HG03460 (cell line): Measurements from ENCODE around the gene NTSR1.

Experiments
- ATAC-seq: cut with Tn5 transposase; IDR thresholded peaks from one replicate; pipeline ENCODE4 v1.9.1; 2021; ENCODE audit not compliant: unreplicated experiment

Gene NTSR1

DNA sequence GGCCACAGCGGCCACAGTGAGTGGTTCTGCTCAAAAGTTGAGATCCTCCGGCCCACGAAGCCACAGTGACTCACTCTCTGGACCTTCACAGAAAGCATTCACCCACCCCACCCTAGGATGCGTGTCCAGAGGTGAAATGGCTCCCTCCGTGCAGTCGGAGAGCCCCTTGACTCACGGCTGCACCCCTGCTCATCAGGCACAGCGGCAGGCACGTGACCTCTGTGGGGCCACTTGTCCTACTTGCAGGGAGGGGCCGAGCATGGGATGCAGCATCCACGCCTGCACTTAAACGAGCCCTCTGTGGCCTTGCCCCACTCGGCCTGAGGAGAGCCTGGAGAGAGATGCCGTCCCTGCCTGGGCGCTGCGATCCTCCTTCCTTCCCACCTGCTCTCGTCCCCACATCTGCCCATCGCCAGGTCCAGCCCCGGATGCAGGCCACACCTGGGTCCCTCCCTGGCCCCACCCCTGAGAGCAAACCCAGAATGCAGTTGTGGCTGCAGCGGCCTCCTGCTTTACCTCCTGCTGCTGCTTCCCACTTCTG is 28.7 kb downstream of the NTSR1 start:
- no peak for ATAC-seq

DNA sequence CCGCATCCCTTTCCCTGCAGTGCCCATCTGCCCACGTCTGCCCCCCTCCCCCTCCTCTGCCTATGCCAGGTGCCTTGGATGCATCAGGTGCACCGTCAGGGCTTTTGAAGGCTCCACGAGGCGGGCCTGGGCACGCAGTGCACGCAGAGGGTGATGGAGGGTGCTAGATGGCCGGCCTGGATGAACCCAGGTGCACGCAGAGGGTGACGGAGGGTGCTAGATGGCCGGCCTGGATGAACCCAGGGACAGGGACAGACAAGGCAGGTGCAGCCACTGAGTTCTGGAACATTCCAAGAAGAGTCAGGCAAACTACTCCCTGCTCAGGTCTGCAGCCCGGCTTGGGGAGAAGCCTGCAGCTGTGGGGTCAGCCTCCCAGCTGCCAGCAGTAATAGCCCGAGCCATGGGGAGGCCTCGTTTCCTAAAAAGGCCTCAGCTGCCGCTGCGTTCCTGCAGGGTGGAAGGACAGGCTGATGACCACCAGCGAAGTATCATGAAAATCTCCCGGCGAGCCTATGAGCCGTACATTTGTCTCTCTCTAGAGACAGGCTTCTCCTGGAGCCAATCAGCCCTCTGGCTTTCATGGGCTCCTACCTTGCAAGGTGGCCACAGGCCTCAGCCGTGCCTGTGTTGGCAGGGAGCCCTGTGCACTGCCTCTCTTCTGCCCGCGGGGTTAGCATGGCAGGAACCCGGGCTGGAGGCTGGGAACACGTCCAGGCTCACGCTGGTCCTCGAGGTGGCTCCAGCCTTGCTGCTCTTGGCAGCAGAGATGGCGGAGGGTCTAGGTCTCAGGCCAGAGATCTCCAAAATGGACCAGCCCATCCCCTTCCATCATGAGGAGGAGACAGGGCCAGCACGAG is 29.6 kb downstream of the NTSR1 start:
- no peak for ATAC-seq

GRCh38 chr20:62739067-62739466 is 30.4 kb downstream of the NTSR1 start:
- no peak for ATAC-seq

- ATAC-seq = peak; percentile 22
Measured at GRCh38 chr20:62739581-62740285, 31.1 kb downstream of the NTSR1 start.

DNA sequence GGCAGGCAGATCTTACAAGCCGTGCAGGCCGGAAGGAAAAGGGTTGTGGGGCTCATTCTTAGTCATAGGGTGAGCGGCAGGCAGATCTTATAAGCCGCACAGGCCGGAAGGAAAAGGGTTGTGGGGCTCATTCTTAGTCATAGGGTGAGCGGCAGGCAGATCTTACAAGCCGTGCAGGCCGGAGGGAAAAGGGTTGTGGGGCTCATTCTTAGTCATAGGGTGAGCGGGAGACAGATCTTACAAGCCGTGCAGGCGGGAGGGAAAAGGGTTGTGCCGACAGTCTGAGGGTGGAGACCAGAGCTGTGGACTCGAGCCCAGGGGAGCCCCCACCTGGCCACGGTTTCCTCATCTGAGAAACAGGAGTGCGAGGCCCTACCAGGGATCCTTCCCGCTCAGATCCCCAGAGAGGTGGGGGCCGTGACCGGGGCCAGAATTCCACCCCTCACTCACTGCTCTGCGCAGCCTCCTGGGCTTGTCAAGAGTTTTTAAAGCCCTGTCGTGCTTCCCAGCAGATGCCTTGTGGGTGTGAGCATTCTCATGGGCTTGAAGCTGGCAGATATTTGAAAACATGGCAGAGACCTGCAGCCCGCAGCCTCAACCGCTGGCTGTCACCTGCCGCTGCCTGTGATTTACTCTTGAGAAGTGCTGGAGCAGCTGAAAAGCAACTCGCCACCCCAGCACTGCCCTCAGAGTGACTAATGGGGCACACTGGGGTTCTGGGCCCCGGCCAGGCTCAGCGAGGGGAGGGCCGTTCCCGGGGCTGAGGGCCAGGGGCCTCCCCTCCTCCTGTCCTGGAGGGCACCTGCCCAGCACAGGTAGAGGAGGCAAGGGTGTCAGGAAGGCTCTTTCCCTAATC is 31.9 kb downstream of the NTSR1 start:
- ATAC-seq = peak; percentile 74

DNA sequence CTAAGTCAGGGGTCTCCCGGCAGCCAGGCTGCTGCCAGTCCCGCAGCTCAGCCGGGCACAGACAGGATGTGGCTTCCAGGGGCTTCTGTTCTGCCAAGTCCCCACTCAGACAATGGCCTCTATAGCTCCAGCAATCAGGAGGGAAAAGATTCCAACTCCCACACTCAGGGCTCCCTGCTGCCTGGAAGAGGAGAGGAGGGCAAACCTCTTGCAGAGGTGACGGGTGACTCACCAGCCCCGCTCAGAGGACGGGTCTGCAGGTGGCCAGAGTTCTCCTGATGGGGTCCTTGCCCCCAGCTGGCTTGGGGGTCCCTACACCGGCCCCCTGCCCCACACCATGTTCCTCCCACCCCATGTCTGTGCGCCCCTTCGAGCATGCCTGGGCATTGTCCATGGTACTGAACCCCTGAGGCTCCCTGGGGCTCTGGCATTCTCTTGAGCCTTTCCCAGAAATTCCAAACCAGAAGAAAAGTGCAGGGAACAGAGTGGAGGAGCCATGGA is 32.6 kb downstream of the NTSR1 start:
- ATAC-seq = no peak

GRCh38 chr20:62741701-62742491 is 33.3 kb downstream of the NTSR1 start:
- no peak for ATAC-seq

GRCh38 chr20:62742550-62742949 is 33.9 kb downstream of the NTSR1 start:
- no peak for ATAC-seq

- ATAC-seq = no peak
Measured at GRCh38 chr20:62742979-62743776, 34.5 kb downstream of the NTSR1 start.

DNA sequence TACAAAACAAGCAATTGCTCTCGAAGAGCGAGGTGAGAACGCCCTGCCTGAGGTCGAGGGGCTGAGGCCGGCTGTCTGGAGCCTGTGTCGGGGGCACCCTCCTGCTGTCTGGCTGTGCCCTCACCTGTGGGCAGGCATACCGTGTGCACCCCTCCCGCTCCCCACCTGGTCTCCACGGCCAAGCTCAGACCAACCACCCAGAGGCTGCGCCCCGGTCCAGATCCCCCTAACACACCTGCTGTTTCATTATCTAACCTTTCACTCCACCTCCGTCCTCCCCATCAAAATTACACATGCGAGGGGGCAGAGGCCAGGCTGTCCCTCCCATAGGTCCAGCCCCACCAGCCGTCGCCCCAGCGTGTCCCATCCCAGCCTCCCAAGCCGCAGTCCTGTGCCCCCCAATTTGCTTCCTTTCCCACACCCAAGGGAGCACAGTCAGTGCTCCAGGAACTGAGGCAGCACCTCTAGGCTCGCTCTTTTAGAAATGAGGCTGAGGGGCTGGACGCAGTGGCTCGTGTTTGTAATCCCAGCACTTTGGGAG is 35.2 kb downstream of the NTSR1 start:
- no peak for ATAC-seq

DNA sequence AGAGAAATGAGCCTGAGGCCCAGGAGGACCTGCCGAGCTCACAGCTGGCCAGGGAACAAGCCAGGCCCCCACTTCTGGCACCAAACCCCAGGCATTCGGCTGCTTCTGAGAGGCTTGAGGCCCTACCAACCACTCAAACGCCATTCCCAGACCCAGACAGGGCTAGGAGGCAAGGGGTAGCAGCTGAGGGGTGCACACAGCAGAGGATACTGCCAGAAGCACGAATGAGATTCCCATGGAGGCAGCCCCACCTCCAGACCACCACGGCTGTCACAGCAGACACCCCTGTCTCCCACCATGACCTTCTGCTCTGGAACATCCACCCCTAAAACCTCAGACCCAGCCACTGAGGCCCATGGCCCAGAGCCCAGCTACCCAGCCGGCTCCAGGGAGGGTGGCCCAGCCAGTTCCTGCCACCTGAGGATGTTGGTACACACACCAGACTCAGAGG is 36.1 kb downstream of the NTSR1 start:
- no peak for ATAC-seq

- no peak for ATAC-seq
Measured at GRCh38 chr20:62745279-62745951, 36.8 kb downstream of the NTSR1 start.

GRCh38 chr20:62745952-62746288 is 37.3 kb downstream of the NTSR1 start:
- ATAC-seq = no peak

GRCh38 chr20:62748311-62748710 is 39.7 kb downstream of the NTSR1 start:
- ATAC-seq = no peak

DNA sequence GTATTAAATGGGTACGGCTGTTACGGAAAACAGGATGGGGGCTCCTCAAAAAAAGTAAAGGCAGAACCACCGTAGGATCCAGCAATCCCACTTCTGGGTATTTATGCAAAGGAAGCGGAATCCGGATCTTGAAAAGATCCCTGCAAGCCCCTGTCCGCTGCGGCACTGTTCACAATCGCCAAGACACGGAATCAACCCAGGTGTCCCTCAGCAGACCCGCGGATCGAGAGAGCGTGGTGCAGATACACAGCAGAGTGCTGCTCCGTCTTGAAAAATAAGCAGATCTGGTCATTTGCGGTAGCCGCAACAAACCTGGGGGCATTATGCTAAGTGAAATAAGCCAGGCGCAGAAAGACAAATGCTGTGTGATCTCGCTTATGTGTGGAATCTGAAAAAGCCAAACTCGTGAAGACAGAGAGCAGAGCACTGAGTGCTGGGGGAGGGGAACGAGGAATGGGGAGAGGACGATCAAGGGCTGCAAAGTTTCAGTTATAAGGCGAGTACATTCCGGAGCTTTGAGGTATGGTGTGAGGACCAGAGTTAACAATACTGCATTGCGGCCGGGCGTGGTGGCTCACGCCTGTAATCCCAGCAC is 41.3 kb downstream of the NTSR1 start:
- ATAC-seq = no peak

DNA sequence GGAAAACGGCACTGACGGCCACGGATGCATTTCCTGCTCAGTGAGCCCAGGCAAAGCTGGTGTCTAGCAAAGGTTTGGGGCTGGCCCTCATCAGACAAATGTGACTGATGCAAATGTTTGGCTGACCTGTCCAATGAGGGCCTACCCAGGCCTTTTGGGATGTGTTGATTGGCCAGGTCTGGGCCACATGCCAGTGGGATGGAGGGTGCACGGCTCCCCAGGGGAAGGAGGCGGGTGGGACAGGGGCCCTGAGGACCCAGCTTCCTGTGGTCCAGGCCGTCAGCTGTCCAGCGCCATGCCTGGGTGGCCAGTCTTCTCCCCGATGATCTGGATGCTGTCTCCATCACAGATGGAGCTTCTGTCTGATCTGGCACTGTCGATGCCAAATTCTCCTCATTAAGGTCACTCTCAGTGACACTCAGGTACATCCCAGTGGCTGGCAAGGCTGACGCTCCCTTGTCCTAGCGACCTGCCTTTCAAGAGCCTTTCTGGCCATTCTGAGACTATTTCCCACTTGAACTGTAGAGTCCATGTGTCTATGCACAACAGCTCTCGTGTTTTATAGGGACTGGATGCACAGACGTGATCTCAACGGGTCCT is 43.0 kb downstream of the NTSR1 start:
- ATAC-seq = no peak

- no peak for ATAC-seq
Measured at GRCh38 chr20:62752181-62752670, 43.6 kb downstream of the NTSR1 start.
